Vagina (tissue), 2 donors: ENCODE data around the gene LRFN4.

ENCODE experiments used
- POLR2A ChIP-seq, 2 donors: fragments of 450-650 bp; IDR thresholded peaks; one replicate each; pipeline ENCODE4 v1.6.1; 2017; ENCODE audit warnings: antibody characterized with exemption in 2 of 2, mild to moderate bottlenecking in 2 of 2, moderate library complexity in 2 of 2
- POLR2AphosphoS5 ChIP-seq, 2 donors: sonication (generic); formaldehyde crosslinking; IDR thresholded peaks; one replicate each; pipeline ENCODE4 v1.9.0; 2017; ENCODE audit warnings: antibody characterized with exemption in 2 of 2, mild to moderate bottlenecking in 2 of 2, low read depth in 1 of 2; ENCODE audit not compliant: insufficient read depth in 1 of 2
- TF ChIP-seq, protein P1 (sequence below), 3 experiments: fragments of 450-650 bp in 2 of 3; fragments of 200-600 bp in 1 of 3; sonication (generic) in 1 of 3; IDR thresholded peaks; one replicate each; pipeline ENCODE4 v1.5.1; 2017 to 2019; ENCODE audit warnings: antibody characterized with exemption in 3 of 3, mild to moderate bottlenecking in 2 of 3, moderate library complexity in 2 of 3

- TF ChIP-seq, protein P1, sequence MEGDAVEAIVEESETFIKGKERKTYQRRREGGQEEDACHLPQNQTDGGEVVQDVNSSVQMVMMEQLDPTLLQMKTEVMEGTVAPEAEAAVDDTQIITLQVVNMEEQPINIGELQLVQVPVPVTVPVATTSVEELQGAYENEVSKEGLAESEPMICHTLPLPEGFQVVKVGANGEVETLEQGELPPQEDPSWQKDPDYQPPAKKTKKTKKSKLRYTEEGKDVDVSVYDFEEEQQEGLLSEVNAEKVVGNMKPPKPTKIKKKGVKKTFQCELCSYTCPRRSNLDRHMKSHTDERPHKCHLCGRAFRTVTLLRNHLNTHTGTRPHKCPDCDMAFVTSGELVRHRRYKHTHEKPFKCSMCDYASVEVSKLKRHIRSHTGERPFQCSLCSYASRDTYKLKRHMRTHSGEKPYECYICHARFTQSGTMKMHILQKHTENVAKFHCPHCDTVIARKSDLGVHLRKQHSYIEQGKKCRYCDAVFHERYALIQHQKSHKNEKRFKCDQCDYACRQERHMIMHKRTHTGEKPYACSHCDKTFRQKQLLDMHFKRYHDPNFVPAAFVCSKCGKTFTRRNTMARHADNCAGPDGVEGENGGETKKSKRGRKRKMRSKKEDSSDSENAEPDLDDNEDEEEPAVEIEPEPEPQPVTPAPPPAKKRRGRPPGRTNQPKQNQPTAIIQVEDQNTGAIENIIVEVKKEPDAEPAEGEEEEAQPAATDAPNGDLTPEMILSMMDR (IDR thresholded peaks at IDR 0.05): no peak
- no peak for TF ChIP-seq POLR2AphosphoS5 (IDR thresholded peaks at IDR 0.05; ENCODE audit: insufficient read depth in 1 of 2, low read depth in 1 of 2)
- TF ChIP-seq POLR2A (IDR thresholded peaks at IDR 0.05): no peak
Measured at GRCh38 chr11:66881927-66882452, 25.1 kb downstream of the LRFN4 start.
